AG08396 (cell line): ENCODE results near the gene KRTAP4-2.
"Not testable (repeated sequence)": the region's sequence is repeated elsewhere in the genome, so short reads cannot be mapped to it uniquely, and the experiment has no call there.

ENCODE experiments used
- DNase-seq: peaks from one replicate; pipeline ENCODE4 v3.0.0; 2012; ENCODE audit warnings: low spot score, mixed read lengths

KRTAP4-2 gene

GRCh38 chr17:41177727-41178271, at the start of gene KRTAP4-2:
Gene KRTAP4-2, minus strand, starts transcription at chr17:41178221. Its CDS starts 57 bp downstream, at chr17:41178164.
- no peak for DNase-seq

- DNase-seq, result not testable (repeated sequence)
Observed at GRCh38 chr17:41226598-41227095, 48.6 kb upstream of the KRTAP4-2 start, which contains the start of gene KRTAP9-2. Gene KRTAP9-2, plus strand, starts transcription at chr17:41226648. Its CDS starts 7 bp downstream, at chr17:41226655.

GRCh38 chr17:41226051-41226450, 48.0 kb upstream of the KRTAP4-2 start:
- no peak for DNase-seq

GRCh38 chr17:41223821-41224220, 45.8 kb upstream of the KRTAP4-2 start:
- DNase-seq, result no peak

GRCh38 chr17:41215681-41216080, 37.7 kb upstream of the KRTAP4-2 start:
- no peak for DNase-seq

- no peak for DNase-seq
Observed at GRCh38 chr17:41212524-41213169, 34.6 kb upstream of the KRTAP4-2 start.

GRCh38 chr17:41211845-41212466, 33.9 kb upstream of the KRTAP4-2 start:
- no peak for DNase-seq

GRCh38 chr17:41199421-41200078, 21.5 kb upstream of the KRTAP4-2 start:
- DNase-seq, result no peak

GRCh38 chr17:41196068-41196467, 18.0 kb upstream of the KRTAP4-2 start:
- no peak for DNase-seq

- DNase-seq, result no peak
Observed at GRCh38 chr17:41190328-41190727, 12.3 kb upstream of the KRTAP4-2 start.

GRCh38 chr17:41189837-41190318, 11.9 kb upstream of the KRTAP4-2 start, which contains the start of gene KRTAP9-1:
Gene KRTAP9-1, plus strand, starts transcription at chr17:41189887. Its CDS starts 0 bp downstream, at chr17:41189887.
- DNase-seq, result not testable (repeated sequence)

- DNase-seq, result no peak
Observed at GRCh38 chr17:41186872-41187271, 8.9 kb upstream of the KRTAP4-2 start.

GRCh38 chr17:41185001-41185400, 7.0 kb upstream of the KRTAP4-2 start:
- no peak for DNase-seq

- no peak for DNase-seq
Observed at GRCh38 chr17:41184480-41184961, 6.5 kb upstream of the KRTAP4-2 start, which contains the start of gene KRTAP4-1. Gene KRTAP4-1, minus strand, starts transcription at chr17:41184911. Its CDS starts 57 bp downstream, at chr17:41184854.

GRCh38 chr17:41178843-41179616, 1.0 kb upstream of the KRTAP4-2 start:
- DNase-seq, result peak; percentile 16

- DNase-seq, result peak; percentile 58
Observed at GRCh38 chr17:41178341-41178740, 320 bp upstream of the KRTAP4-2 start.

GRCh38 chr17:41176744-41177387, 1.2 kb downstream of the KRTAP4-2 start:
- DNase-seq, result no peak

GRCh38 chr17:41171886-41172285, 6.1 kb downstream of the KRTAP4-2 start:
- no peak for DNase-seq

GRCh38 chr17:41168121-41168520, 9.9 kb downstream of the KRTAP4-2 start, which contains the start of gene KRTAP4-3:
Gene KRTAP4-3, minus strand, starts transcription at chr17:41168221. Its CDS starts 49 bp downstream, at chr17:41168172.
- DNase-seq, result no peak

- no peak for DNase-seq
Observed at GRCh38 chr17:41167561-41167960, 10.5 kb downstream of the KRTAP4-2 start.

- no peak for DNase-seq
Observed at GRCh38 chr17:41163828-41164227, 14.2 kb downstream of the KRTAP4-2 start.
